HepG2 (cell line): ENCODE measurements around the gene ENO2. TPM values are rescaled to one million over a fixed set of nuclear protein-coding genes. Genes with fewer than 3 reads are reported as not detected.
A peak's percentile ranks its signal among the peaks of the same experiment; 100 is the strongest.

Experiments
- ATAC-seq: fragments of 200-7000 bp; cut with Tn5 transposase; 3 replicates; pipeline ENCODE4 v1.9.1; 2020; ENCODE audit warnings: mild to moderate bottlenecking, moderate library complexity
- BruUV-seq: library from RNA; stranded (reverse); fragments of 400-500 nt; replicated peaks from 2 replicates; lab custom pipeline; 2021; lab: Mats Ljungman, UMichigan
- CTCF ChIA-PET: fragments of 300-600 bp; formaldehyde crosslinking; extraction: SDS; loops from one replicate; lab custom pipeline; 2021; ENCODE audit warnings: low total read pairs, inconsistent platforms, low intra/inter-chr PET ratio; lab: Yijun Ruan, JAX
- POLR2A ChIA-PET: fragments of 350-600 bp; sonication (Branson Sonifier 250); formaldehyde crosslinking; loops from one replicate; lab custom pipeline; 2020; ENCODE audit warnings: antibody characterized with exemption, inconsistent platforms; lab: Yijun Ruan, JAX
- DNase-seq: peaks from one replicate; pipeline ENCODE4 v3.0.0-alpha.2; 2015; ENCODE audit warnings: low spot score
- FAIRE-seq: peaks from 3 replicates; lab custom pipeline; 2011; peaks lifted over from hg19 to GRCh38; lab: Jason Lieb, UNC
- H2AFZ ChIP-seq: one replicate; pipeline ENCODE4 v1.6.1; 2011; ENCODE audit warnings: low read length, inconsistent platforms
- H3K27ac ChIP-seq: fragments of 300-600 bp; 3 replicates; pipeline ENCODE4 v1.8.0; 2011; ENCODE audit warnings: mixed run types, mild to moderate bottlenecking, mixed read lengths, low read length, inconsistent platforms; ENCODE audit not compliant: insufficient read depth; ENCODE audit errors: extremely low read length
- H3K27me3 ChIP-seq, 2 experiments: fragments of 200-600 bp in 1 of 2; 2 replicates in 1 of 2; 3 replicates in 1 of 2; pipeline versions ENCODE4 v1.6.0 to v1.8.0; 2011; ENCODE audit warnings: low read length in 2 of 2, mild to moderate bottlenecking in 2 of 2, moderate library complexity in 2 of 2, inconsistent platforms in 1 of 2; ENCODE audit not compliant: insufficient read depth in 2 of 2, control insufficient read depth in 1 of 2
- H3K36me3 ChIP-seq, 2 experiments: fragments of 200-600 bp in 1 of 2; replicated peaks in 1 of 2; 2 replicates in 1 of 2; 3 replicates in 1 of 2; pipeline versions ENCODE4 v1.5.1 to v1.8.0; 2011; ENCODE audit warnings: low read length in 2 of 2, inconsistent platforms in 1 of 2; ENCODE audit not compliant: insufficient read depth in 2 of 2, control insufficient read depth in 1 of 2
- H3K4me1 ChIP-seq: 2 replicates; pipeline ENCODE4 v1.5.1; 2012; ENCODE audit warnings: low read length, inconsistent platforms; ENCODE audit not compliant: insufficient read depth
- H3K4me2 ChIP-seq: 2 replicates; pipeline ENCODE4 v1.6.0; 2011; ENCODE audit warnings: low read depth, low read length, inconsistent platforms
- H3K4me3 ChIP-seq, 3 experiments: fragments of 200-600 bp in 1 of 3; sonication (generic), shearing (Covaris generic) in 1 of 3; replicated peaks in 1 of 3; 2 replicates each; pipeline ENCODE4 v1.5.1; 2011 to 2016; ENCODE audit warnings: low read length in 3 of 3, inconsistent platforms in 2 of 3, low read depth in 2 of 3, mild to moderate bottlenecking in 2 of 3, control low read depth in 1 of 3, mixed read lengths in 1 of 3; ENCODE audit not compliant: insufficient read depth in 1 of 3
- H3K79me2 ChIP-seq: one replicate; pipeline ENCODE4 v1.6.1; 2011; ENCODE audit warnings: low read length, inconsistent platforms; ENCODE audit not compliant: insufficient read depth
- H3K9ac ChIP-seq: 2 replicates; pipeline ENCODE4 v1.6.0; 2011; ENCODE audit warnings: mild to moderate bottlenecking, low read depth, low read length, inconsistent platforms; ENCODE audit not compliant: insufficient read depth
- H3K9me3 ChIP-seq: 2 replicates; pipeline ENCODE4 v1.5.1; 2012; ENCODE audit warnings: mild to moderate bottlenecking, low read length
- H4K20me1 ChIP-seq: 2 replicates; pipeline ENCODE4 v1.6.0; 2011; ENCODE audit warnings: inconsistent platforms, mild to moderate bottlenecking, low read length, moderate library complexity; ENCODE audit not compliant: insufficient read depth
- AKAP8 ChIP-seq: sonication (generic); formaldehyde crosslinking; IDR thresholded peaks from 2 replicates; pipeline ENCODE4 v1.5.1; 2020; ENCODE audit warnings: mild to moderate bottlenecking, missing genetic modification reagents
- ARID3A ChIP-seq: IDR thresholded peaks from 2 replicates; pipeline ENCODE4 v1.6.1; 2012; ENCODE audit warnings: low read depth, low read length, improper control_type of control experiment
- DR1 ChIP-seq: sonication (generic); formaldehyde crosslinking; IDR thresholded peaks from 2 replicates; pipeline ENCODE4 v1.8.0; 2021; ENCODE audit warnings: mild to moderate bottlenecking, missing genetic modification reagents, inconsistent platforms
- ETS1 ChIP-seq: sonication (generic); formaldehyde crosslinking; IDR thresholded peaks from 2 replicates; pipeline ENCODE4 v1.4.0; 2020; ENCODE audit warnings: missing genetic modification reagents
- FOXK2 ChIP-seq: fragments of 450-650 bp; IDR thresholded peaks from 2 replicates; pipeline ENCODE4 v1.6.1; 2016
- IRF2 ChIP-seq: IDR thresholded peaks from 2 replicates; pipeline ENCODE4 v1.6.1; 2018; ENCODE audit warnings: missing genetic modification reagents, missing compliant biosample characterization
- JDP2 ChIP-seq: sonication (generic); formaldehyde crosslinking; IDR thresholded peaks from 2 replicates; pipeline ENCODE4 v1.8.1; 2022; ENCODE audit warnings: missing genetic modification reagents, borderline replicate concordance
- JUN ChIP-seq: sonication (generic); formaldehyde crosslinking; IDR thresholded peaks from 2 replicates; pipeline ENCODE4 v1.4.0; 2020; ENCODE audit warnings: mild to moderate bottlenecking, missing genetic modification reagents
- MED13 ChIP-seq: sonication (generic); formaldehyde crosslinking; IDR thresholded peaks from 2 replicates; pipeline ENCODE4 v1.5.0; 2020; ENCODE audit warnings: missing genetic modification reagents
- NFRKB ChIP-seq: fragments of 450-650 bp; IDR thresholded peaks from 2 replicates; pipeline ENCODE4 v1.6.1; 2017
- PHB2 ChIP-seq: fragments of 450-650 bp; IDR thresholded peaks from 2 replicates; pipeline ENCODE4 v1.6.1; 2018; ENCODE audit not compliant: partially characterized antibody
- TCF12 ChIP-seq, 2 experiments: fragments of 450-650 bp in 1 of 2; sonication (generic) in 1 of 2; formaldehyde crosslinking in 1 of 2; IDR thresholded peaks; 2 replicates each; pipeline versions ENCODE4 v1.6.1 to v1.8.0; 2017 to 2022; ENCODE audit warnings: antibody characterized with exemption in 1 of 2, mild to moderate bottlenecking in 1 of 2, missing genetic modification reagents in 1 of 2, moderate library complexity in 1 of 2
- TIGD3 ChIP-seq: sonication (generic); formaldehyde crosslinking; IDR thresholded peaks from 2 replicates; pipeline ENCODE4 v1.5.1; 2020; ENCODE audit warnings: mild to moderate bottlenecking, missing genetic modification reagents, borderline replicate concordance
- TP53 ChIP-seq: sonication (generic); formaldehyde crosslinking; conservative IDR thresholded peaks from 2 replicates; pipeline ENCODE4 v1.4.0; 2020; ENCODE audit warnings: missing genetic modification reagents
- ZNF160 ChIP-seq: sonication (generic); formaldehyde crosslinking; IDR thresholded peaks from 2 replicates; pipeline ENCODE4 v1.8.0; 2022; ENCODE audit warnings: mild to moderate bottlenecking, inconsistent platforms, missing genetic modification reagents
- ZNF724P ChIP-seq: sonication (generic); formaldehyde crosslinking; IDR thresholded peaks from 2 replicates; pipeline ENCODE4 v1.8.0; 2022; ENCODE audit warnings: missing genetic modification reagents, borderline replicate concordance
- ZNF782 ChIP-seq: sonication (generic); formaldehyde crosslinking; IDR thresholded peaks from 2 replicates; pipeline ENCODE4 v1.4.0; 2020; ENCODE audit warnings: missing genetic modification reagents, mild to moderate bottlenecking, borderline replicate concordance
- WGBS: methylation state at CpG from one replicate; pipeline ENCODE4 v1.1.6; 2017; ENCODE audit warnings: low lambda C conversion rate; 5-methylcytosine and 5-hydroxymethylcytosine counted together
- in situ Hi-C: cut with HindIII; loops from 2 replicates; pipeline ENCODE4 v1.10.0; 2017; ENCODE audit warnings: low pct_unique_long_range_greater_than_20kb; ENCODE audit not compliant: extremely low pct_ligation_motif_present
- intact Hi-C: fragments of 100-400 bp; cut with micrococcal nuclease; formaldehyde crosslinking; loops from one replicate; pipeline ENCODE4 v1.10.0; 2022; ENCODE audit not compliant: unreplicated experiment
- polyA plus RNA-seq, 8 experiments: library from polyadenylated mRNA; depleted of rRNA in 3 of 8; stranded (reverse) in 7 of 8; unstranded in 1 of 8; fragments of >200 nt; fragmentation: Illumina TruSeq in 4 of 8; extraction: Trizol in 4 of 8; gene quantifications; 2 replicates each; pipeline versions ENCODE4 v1.2.1 to v1.2.3, GENCODE V29; 2011 to 2016; ENCODE audit warnings: low read depth in 4 of 8, missing spikeins in 1 of 8, mixed read lengths in 1 of 8; ENCODE audit not compliant: insufficient read depth in 1 of 8
- total RNA-seq, 5 experiments: library from RNA; depleted of rRNA; stranded (reverse); fragments of >200 nt; fragmentation: Illumina TruSeq; extraction: Trizol; gene quantifications; 2 replicates each; pipeline ENCODE4 v1.2.3, GENCODE V29; 2016; ENCODE audit warnings: low read depth in 1 of 5
- TF ChIP-seq, protein P1 (sequence below): sonication (generic); formaldehyde crosslinking; IDR thresholded peaks from 2 replicates; pipeline ENCODE4 v1.5.1; 2020; ENCODE audit warnings: missing genetic modification reagents, mild to moderate bottlenecking, borderline replicate concordance
- TF ChIP-seq, protein P2 (sequence below): sonication (generic); formaldehyde crosslinking; conservative IDR thresholded peaks from 2 replicates; pipeline ENCODE4 v1.4.0; 2020; ENCODE audit warnings: missing genetic modification reagents

The ENO2 gene
- total and polyA plus RNA-seq, 2 of the 13 experiments (the other 11 are each of a cell fraction or from before 2014, with no cell fraction given), result 19.3 to 136 TPM

- H2AFZ ChIP-seq, result no peak overlapping the region
- POLR2A ChIA-PET, result interaction anchor here (0.6 to 3.2 kb wide), 7 partner anchors 9 to 159 kb away, joined by 3 to 42 read pairs (median 3); partner anchors contain the start of genes C12orf57, RBP5, RNU7-1 and SPSB2
- no peak for TF ChIP-seq ETS1 (CRISPR knock-in tag)
- no peak for TF ChIP-seq TP53 (CRISPR knock-in tag)
- no peak for TF ChIP-seq IRF2 (CRISPR knock-in tag)
- TF ChIP-seq ZNF160 (CRISPR knock-in tag), result no peak
- no peak for TF ChIP-seq TCF12 (IDR thresholded peaks at IDR 0.05)
- TF ChIP-seq TCF12 (CRISPR knock-in tag; IDR thresholded peaks at IDR 0.05), result peak; percentile 51; the same call in 1 of the 2 replicates
- no peak for TF ChIP-seq NFRKB
- TF ChIP-seq JDP2 (CRISPR knock-in tag), result no peak
- TF ChIP-seq, protein P1, sequence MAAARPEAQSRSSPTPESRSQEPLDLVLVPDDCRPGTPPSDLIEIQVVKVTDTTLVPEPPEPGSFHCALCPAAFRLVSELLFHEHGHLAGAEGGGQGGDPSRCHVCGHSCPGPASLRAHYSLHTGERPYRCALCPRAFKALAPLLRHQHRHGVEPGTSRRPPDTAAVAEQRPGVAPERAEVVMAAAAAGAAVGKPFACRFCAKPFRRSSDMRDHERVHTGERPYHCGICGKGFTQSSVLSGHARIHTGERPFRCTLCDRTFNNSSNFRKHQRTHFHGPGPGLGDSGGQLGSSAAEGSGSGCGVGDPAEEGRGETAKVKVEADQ (CRISPR knock-in tag), result no peak
- no peak for TF ChIP-seq AKAP8 (CRISPR knock-in tag)
- no peak for TF ChIP-seq MED13
- TF ChIP-seq, protein P2, sequence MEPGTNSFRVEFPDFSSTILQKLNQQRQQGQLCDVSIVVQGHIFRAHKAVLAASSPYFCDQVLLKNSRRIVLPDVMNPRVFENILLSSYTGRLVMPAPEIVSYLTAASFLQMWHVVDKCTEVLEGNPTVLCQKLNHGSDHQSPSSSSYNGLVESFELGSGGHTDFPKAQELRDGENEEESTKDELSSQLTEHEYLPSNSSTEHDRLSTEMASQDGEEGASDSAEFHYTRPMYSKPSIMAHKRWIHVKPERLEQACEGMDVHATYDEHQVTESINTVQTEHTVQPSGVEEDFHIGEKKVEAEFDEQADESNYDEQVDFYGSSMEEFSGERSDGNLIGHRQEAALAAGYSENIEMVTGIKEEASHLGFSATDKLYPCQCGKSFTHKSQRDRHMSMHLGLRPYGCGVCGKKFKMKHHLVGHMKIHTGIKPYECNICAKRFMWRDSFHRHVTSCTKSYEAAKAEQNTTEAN (CRISPR knock-in tag), result no peak; the same call in 1 of the 2 replicates
- no peak for TF ChIP-seq ZNF724P (CRISPR knock-in tag)
- no peak for TF ChIP-seq JUN
- TF ChIP-seq TIGD3 (CRISPR knock-in tag), result no peak
- TF ChIP-seq ZNF782 (CRISPR knock-in tag), result no peak; the same call in 1 of the 2 replicates
- TF ChIP-seq ARID3A, result no peak
- no peak for TF ChIP-seq PHB2
- TF ChIP-seq FOXK2, result no peak
- no peak for TF ChIP-seq DR1
These were observed 55.7 kb downstream of the ENO2 start for GRCh38 chr12:6970096-6970527.

More at GRCh38 chr12:6970096-6970527, 55.7 kb downstream of the ENO2 start:
- Histone ChIP-seq H3K79me2 (peaks cover 49% of the 10 kb centered on the region), H3K27me3 (no peaks in the 10 kb centered on the region; a peak in 1 of 5 replicates), H3K4me2 (peak overlapping the region; percentile 97), H3K9me3 (no peaks in the 10 kb centered on the region), H4K20me1 (no peaks in the 10 kb centered on the region; the same call in 1 of the 2 replicates), H3K4me3 (peak overlapping the region; percentile 81 to 99 (median 85)), H3K4me1 (peaks cover 41% of the 10 kb centered on the region), H3K36me3 (peaks cover 30 to 52% of the 10 kb centered on the region in 2 experiments), H3K27ac (peak overlapping the region; percentile 95), H3K9ac (peak overlapping the region; percentile 91)
- BruUV-seq, result TSS peak; percentile 53
- FAIRE-seq (no peak), DNase-seq (peak; percentile 36), ATAC-seq (peak; percentile 63)
- CTCF ChIA-PET, result interaction anchor here (0.9 kb wide), 1 partner anchor 139 kb away, joined by 3 read pairs; the partner anchor contains the start of gene C1RL
- intact Hi-C loops (loop anchor here (1.0 kb wide), 1 partner anchor 48 kb away; the partner anchor contains the start of gene LPCAT3), in situ Hi-C loops (no loop called here)
- WGBS, result no CpG with 5 or more reads among the region's 31 CpGs
